Endothelial cell of umbilical vein (primary cell): ENCODE results near the gene RAX. TPM values are rescaled to one million over a fixed set of nuclear protein-coding genes. Genes with fewer than 3 reads are reported as not detected.

Source experiments
- BruUV-seq: library from RNA; stranded (reverse); fragments of 400-500 nt; replicated peaks from 2 replicates; lab custom pipeline; 2021; lab: Mats Ljungman, UMichigan
- CTCF ChIA-PET: fragments of 300-600, 350-600 bp; sonication (Branson Sonifier 250); formaldehyde crosslinking; loops from one replicate; lab custom pipeline; 2021; ENCODE audit warnings: antibody characterized with exemption, inconsistent platforms; lab: Charles Lee
- POLR2A ChIA-PET: fragments of 300-600, 350-600 bp; sonication (Branson Sonifier 250); formaldehyde crosslinking; loops from one replicate; lab custom pipeline; 2021; ENCODE audit warnings: antibody characterized with exemption, inconsistent platforms; lab: Charles Lee
- DNase-seq: peaks from one replicate; pipeline ENCODE4 v3.0.0-alpha.2; 2011; ENCODE audit warnings: low read depth, low spot score
- FAIRE-seq: peaks from 2 replicates; lab custom pipeline; 2011; peaks lifted over from hg19 to GRCh38; lab: Jason Lieb, UNC
- H2AFZ ChIP-seq: 2 replicates; pipeline ENCODE4 v1.6.0; 2012; ENCODE audit warnings: low read depth, low read length, control low read depth, inconsistent platforms
- H3K27ac ChIP-seq: 2 replicates; pipeline ENCODE4 v1.5.1; 2011; ENCODE audit warnings: low read depth, mild to moderate bottlenecking, control low read depth, low read length, moderate library complexity; ENCODE audit not compliant: insufficient read depth
- H3K27me3 ChIP-seq, 2 experiments: 2 replicates each; pipeline versions ENCODE4 v1.6.0 to v1.6.1; 2011; ENCODE audit warnings: low read length in 2 of 2, mixed read lengths in 1 of 2; ENCODE audit not compliant: control insufficient read depth in 2 of 2, insufficient read depth in 2 of 2
- H3K36me3 ChIP-seq, 2 experiments: 2 replicates in 1 of 2; 3 replicates in 1 of 2; pipeline ENCODE4 v1.5.1; 2011; ENCODE audit warnings: low read length in 2 of 2, mild to moderate bottlenecking in 1 of 2, moderate library complexity in 1 of 2; ENCODE audit not compliant: control insufficient read depth in 2 of 2, insufficient read depth in 2 of 2; ENCODE audit errors: extremely low read depth in 1 of 2
- H3K4me1 ChIP-seq: 3 replicates; pipeline ENCODE4 v1.5.1; 2011; ENCODE audit warnings: mild to moderate bottlenecking, low read length; ENCODE audit not compliant: control insufficient read depth, insufficient read depth; ENCODE audit errors: extremely low read depth
- H3K4me2 ChIP-seq: 2 replicates; pipeline ENCODE4 v1.6.1; 2011; ENCODE audit warnings: low read length, control low read depth, mixed read lengths; ENCODE audit not compliant: insufficient read depth
- H3K4me3 ChIP-seq, 3 experiments: fragments of 200-600 bp in 1 of 3; sonication (generic), shearing (Covaris generic) in 1 of 3; replicated peaks in 1 of 3; 2 replicates each; pipeline ENCODE4 v1.5.1; 2011 to 2016; ENCODE audit warnings: control low read depth in 3 of 3, low read length in 3 of 3, mild to moderate bottlenecking in 2 of 3, inconsistent platforms in 1 of 3, low read depth in 1 of 3, moderate library complexity in 1 of 3; ENCODE audit not compliant: insufficient read depth in 1 of 3
- H3K79me2 ChIP-seq: 2 replicates; pipeline ENCODE4 v1.6.0; 2012; ENCODE audit warnings: low read length, inconsistent platforms; ENCODE audit not compliant: control insufficient read depth, insufficient read depth
- H3K9ac ChIP-seq: replicated peaks from 2 replicates; pipeline ENCODE3; 2011; ENCODE audit warnings: low read length, control low read depth; ENCODE audit not compliant: insufficient read depth; ENCODE audit errors: extremely low read depth
- H3K9me1 ChIP-seq: replicated peaks from 3 replicates; pipeline ENCODE4 v1.6.0; 2011; ENCODE audit warnings: mild to moderate bottlenecking, low read length; ENCODE audit not compliant: control insufficient read depth, insufficient read depth; ENCODE audit errors: extremely low read depth
- H3K9me3 ChIP-seq: replicated peaks from 2 replicates; pipeline ENCODE4 v1.5.1; 2012; ENCODE audit warnings: low read length, inconsistent platforms; ENCODE audit not compliant: control insufficient read depth, insufficient read depth
- H4K20me1 ChIP-seq: replicated peaks from 2 replicates; pipeline ENCODE3; 2011; ENCODE audit warnings: mild to moderate bottlenecking, low read length; ENCODE audit not compliant: control insufficient read depth, insufficient read depth; ENCODE audit errors: extremely low read depth
- EZH2 ChIP-seq: IDR thresholded peaks from 2 replicates; pipeline ENCODE4 v1.6.1; 2012; ENCODE audit warnings: borderline replicate concordance, low read depth, mild to moderate bottlenecking, moderate library complexity, low read length, inconsistent platforms; ENCODE audit not compliant: severe bottlenecking
- FOS ChIP-seq: IDR thresholded peaks from 2 replicates; pipeline ENCODE4 v1.6.1; 2011; ENCODE audit warnings: mild to moderate bottlenecking, low read length, moderate library complexity, borderline replicate concordance; ENCODE audit not compliant: insufficient read depth
- GATA2 ChIP-seq: IDR thresholded peaks from 2 replicates; pipeline ENCODE4 v1.7.0; 2011; ENCODE audit warnings: low read depth, mild to moderate bottlenecking, moderate library complexity, mixed read lengths, low read length; ENCODE audit not compliant: insufficient read length, insufficient read depth
- JUN ChIP-seq: IDR thresholded peaks from 2 replicates; pipeline ENCODE4 v1.6.1; 2011; ENCODE audit warnings: borderline replicate concordance, low read depth; ENCODE audit not compliant: insufficient read length, insufficient read depth
- MYC ChIP-seq: IDR thresholded peaks from one replicate; pipeline ENCODE4 v1.6.1; 2011; ENCODE audit warnings: mild to moderate bottlenecking, low read depth, low read length
- POLR2A ChIP-seq: IDR thresholded peaks from 2 replicates; pipeline ENCODE4 v1.6.1; 2012; ENCODE audit warnings: low read depth, mild to moderate bottlenecking, control low read depth, low read length
- POLR2AphosphoS5 ChIP-seq: IDR thresholded peaks from 2 replicates; pipeline ENCODE4 v1.6.1; 2012; ENCODE audit warnings: low read depth, mild to moderate bottlenecking, control low read depth, low read length, moderate library complexity; ENCODE audit not compliant: insufficient read depth
- dilution Hi-C: fragments of 300-500 bp; cut with MboI; formaldehyde crosslinking; loops from one replicate; pipeline ENCODE4 v1.15.0; 2019; ENCODE audit warnings: low sequenced_read_pairs; ENCODE audit not compliant: extremely low pct_ligation_motif_present
- intact Hi-C: fragments of 100-400 bp; cut with micrococcal nuclease; formaldehyde crosslinking; loops from one replicate; pipeline ENCODE4 v1.10.0; 2022
- polyA plus RNA-seq, 4 experiments: library from polyadenylated mRNA; depleted of rRNA in 3 of 4; stranded (reverse) in 3 of 4; unstranded in 1 of 4; fragments of >200 nt; gene quantifications; 2 replicates each; pipeline versions ENCODE4 v1.2.1 to v1.2.3, GENCODE V29; 2011 to 2012; ENCODE audit warnings: missing spikeins in 1 of 4
- total RNA-seq: library from RNA; stranded (reverse); gene quantifications from 2 replicates; pipeline ENCODE4 v1.2.3, GENCODE V29; 2021
- TF ChIP-seq, protein P1 (sequence below), 2 donors: IDR thresholded peaks; 1 replicate in 1 of 2; 2 replicates in 1 of 2; pipeline ENCODE4 v1.5.1; 2011; ENCODE audit warnings: low read length in 2 of 2, mild to moderate bottlenecking in 2 of 2, moderate library complexity in 2 of 2, control low read depth in 1 of 2, inconsistent platforms in 1 of 2, low read depth in 1 of 2; ENCODE audit not compliant: insufficient read depth in 1 of 2; ENCODE audit errors: extremely low read depth in 1 of 2
- TF ChIP-seq, protein P2 (sequence below): IDR thresholded peaks from 2 replicates; pipeline ENCODE4 v1.6.1; 2011; ENCODE audit not compliant: insufficient read depth, insufficient read length

Gene RAX
- total and polyA plus RNA-seq, 2 donors (not counting 3 experiments of a cell fraction or from before 2014, with no cell fraction given) = not detected

GRCh38 chr18:59269563-59270119, 3.6 kb downstream of the RAX start:
- peaks cover 2% of the 10 kb centered on the region for H3K4me1 ChIP-seq
- peaks cover 94 to 98% of the 10 kb centered on the region in 2 experiments for H3K27me3 ChIP-seq
- H3K9me3 ChIP-seq = no peaks in the 10 kb centered on the region
- CTCF ChIA-PET = interaction anchor here (0.9 to 3.5 kb wide), 3 partner anchors 20 to 133 kb away, joined by 3 to 22 read pairs (median 5); no protein-coding TSS in a partner anchor
- no TSS peak for BruUV-seq
- H4K20me1 ChIP-seq = no peaks in the 10 kb centered on the region
- no peaks in the 10 kb centered on the region for H3K9me1 ChIP-seq
- no peak for DNase-seq
- no peak overlapping the region for H3K4me3 ChIP-seq
- H3K79me2 ChIP-seq = no peaks in the 10 kb centered on the region
- FAIRE-seq = no peak
- POLR2A ChIA-PET = no interaction called here
- no peak overlapping the region for H2AFZ ChIP-seq
- dilution Hi-C loops = no loop called here
- no peaks in the 10 kb centered on the region for H3K36me3 ChIP-seq
- no peak overlapping the region for H3K27ac ChIP-seq
- H3K4me2 ChIP-seq = no peak overlapping the region
- intact Hi-C loops = no loop called here
- H3K9ac ChIP-seq = no peak overlapping the region
- TF ChIP-seq POLR2AphosphoS5 = no peak
- TF ChIP-seq POLR2A = no peak
- TF ChIP-seq, protein P1, sequence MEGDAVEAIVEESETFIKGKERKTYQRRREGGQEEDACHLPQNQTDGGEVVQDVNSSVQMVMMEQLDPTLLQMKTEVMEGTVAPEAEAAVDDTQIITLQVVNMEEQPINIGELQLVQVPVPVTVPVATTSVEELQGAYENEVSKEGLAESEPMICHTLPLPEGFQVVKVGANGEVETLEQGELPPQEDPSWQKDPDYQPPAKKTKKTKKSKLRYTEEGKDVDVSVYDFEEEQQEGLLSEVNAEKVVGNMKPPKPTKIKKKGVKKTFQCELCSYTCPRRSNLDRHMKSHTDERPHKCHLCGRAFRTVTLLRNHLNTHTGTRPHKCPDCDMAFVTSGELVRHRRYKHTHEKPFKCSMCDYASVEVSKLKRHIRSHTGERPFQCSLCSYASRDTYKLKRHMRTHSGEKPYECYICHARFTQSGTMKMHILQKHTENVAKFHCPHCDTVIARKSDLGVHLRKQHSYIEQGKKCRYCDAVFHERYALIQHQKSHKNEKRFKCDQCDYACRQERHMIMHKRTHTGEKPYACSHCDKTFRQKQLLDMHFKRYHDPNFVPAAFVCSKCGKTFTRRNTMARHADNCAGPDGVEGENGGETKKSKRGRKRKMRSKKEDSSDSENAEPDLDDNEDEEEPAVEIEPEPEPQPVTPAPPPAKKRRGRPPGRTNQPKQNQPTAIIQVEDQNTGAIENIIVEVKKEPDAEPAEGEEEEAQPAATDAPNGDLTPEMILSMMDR (IDR thresholded peaks at IDR 0.05; ENCODE audit: extremely low read depth in 1 of 2, insufficient read depth in 1 of 2, low read depth in 1 of 2, low read length in 2 of 2) = no peak
- TF ChIP-seq, protein P2, sequence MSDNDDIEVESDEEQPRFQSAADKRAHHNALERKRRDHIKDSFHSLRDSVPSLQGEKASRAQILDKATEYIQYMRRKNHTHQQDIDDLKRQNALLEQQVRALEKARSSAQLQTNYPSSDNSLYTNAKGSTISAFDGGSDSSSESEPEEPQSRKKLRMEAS = no peak
- TF ChIP-seq JUN = no peak
- TF ChIP-seq FOS = no peak
- no peak for TF ChIP-seq EZH2
- TF ChIP-seq GATA2 = no peak
- TF ChIP-seq MYC = no peak
